DOHH2 (cell line): Measurements from ENCODE around the gene TLE3.

Experiments used
- H3F3A ChIP-seq: fragments of 200-600 bp; sonication (generic), shearing (Covaris generic); 2 replicates; pipeline ENCODE4 v1.6.0; 2016; ENCODE audit warnings: antibody characterized with exemption, mild to moderate bottlenecking; ENCODE audit not compliant: control insufficient read depth, insufficient read depth
- H3K27ac ChIP-seq: fragments of 200-600 bp; sonication (generic); 2 replicates; pipeline ENCODE4 v1.5.1; 2014; ENCODE audit warnings: low read depth, mild to moderate bottlenecking, low read length, moderate library complexity
- H3K27me3 ChIP-seq: fragments of 200-600 bp; sonication (generic); 2 replicates; pipeline ENCODE4 v1.6.1; 2014; ENCODE audit warnings: mild to moderate bottlenecking, low read length, mixed read lengths; ENCODE audit not compliant: control insufficient read depth
- H3K36me3 ChIP-seq: fragments of 200-600 bp; sonication (generic); 2 replicates; pipeline ENCODE4 v1.6.1; 2014; ENCODE audit warnings: mild to moderate bottlenecking, low read length, moderate library complexity, mixed read lengths; ENCODE audit not compliant: control insufficient read depth
- H3K4me1 ChIP-seq: fragments of 200-600 bp; sonication (generic); 2 replicates; pipeline ENCODE4 v1.6.1; 2014; ENCODE audit warnings: mild to moderate bottlenecking, low read length, mixed read lengths; ENCODE audit not compliant: control insufficient read depth
- H3K4me2 ChIP-seq: fragments of 200-600 bp; sonication (generic); 2 replicates; pipeline ENCODE4 v1.6.0; 2014; ENCODE audit warnings: mild to moderate bottlenecking, low read length, moderate library complexity
- H3K4me3 ChIP-seq: fragments of 200-600 bp; sonication (generic); 2 replicates; pipeline ENCODE4 v1.5.1; 2014; ENCODE audit warnings: mild to moderate bottlenecking, low read length, mixed read lengths
- H3K79me2 ChIP-seq: fragments of 200-600 bp; sonication (generic); 2 replicates; pipeline ENCODE4 v1.6.1; 2014; ENCODE audit warnings: mild to moderate bottlenecking, low read length, mixed read lengths; ENCODE audit not compliant: control insufficient read depth
- H3K9me2 ChIP-seq: fragments of 200-600 bp; sonication (generic); replicated peaks from 2 replicates; pipeline ENCODE4 v1.6.1; 2014; ENCODE audit warnings: mild to moderate bottlenecking, low read length, mixed read lengths; ENCODE audit not compliant: control insufficient read depth
- H3K9me3 ChIP-seq: fragments of 200-600 bp; sonication (generic); 2 replicates; pipeline ENCODE4 v1.6.1; 2014; ENCODE audit warnings: antibody characterized with exemption, low read length, mixed read lengths; ENCODE audit not compliant: control insufficient read depth, insufficient read depth
- H4K20me1 ChIP-seq: fragments of 200-600 bp; sonication (generic); 2 replicates; pipeline ENCODE4 v1.6.0; 2014; ENCODE audit warnings: low read depth, mild to moderate bottlenecking, antibody characterized with exemption, low read length, moderate library complexity; ENCODE audit not compliant: control insufficient read depth, insufficient read depth
- CTCF ChIP-seq: fragments of 200-600 bp; sonication (generic); IDR thresholded peaks from one replicate; pipeline ENCODE4 v1.5.1; 2014; ENCODE audit warnings: antibody characterized with exemption, mild to moderate bottlenecking, low read depth, low read length; ENCODE audit not compliant: poor library complexity, severe bottlenecking
- EZH2phosphoT487 ChIP-seq: fragments of 200-600 bp; sonication (generic); IDR thresholded peaks from 2 replicates; pipeline ENCODE4 v1.6.1; 2017; ENCODE audit warnings: borderline replicate concordance, mild to moderate bottlenecking, antibody characterized with exemption, low read length, moderate library complexity, mixed read lengths

TLE3 gene

GRCh38 chr15:70023064-70023768, 74.5 kb downstream of the TLE3 start:
- Histone ChIP-seq H3K27me3 (no peaks in the 10 kb centered on the region), H3K27ac (no peak overlapping the region), H3K36me3 (no peaks in the 10 kb centered on the region), H3K4me3 (no peak overlapping the region), H3K9me2 (no peaks in the 10 kb centered on the region), H3K4me2 (peak overlapping the region; percentile 35), H3K4me1 (peaks cover 29% of the 10 kb centered on the region), H4K20me1 (no peaks in the 10 kb centered on the region), H3K9me3 (no peaks in the 10 kb centered on the region), H3F3A (no peaks in the 10 kb centered on the region), H3K79me2 (no peaks in the 10 kb centered on the region)
- TF ChIP-seq EZH2phosphoT487 = no peak
- no peak for TF ChIP-seq CTCF

DNA sequence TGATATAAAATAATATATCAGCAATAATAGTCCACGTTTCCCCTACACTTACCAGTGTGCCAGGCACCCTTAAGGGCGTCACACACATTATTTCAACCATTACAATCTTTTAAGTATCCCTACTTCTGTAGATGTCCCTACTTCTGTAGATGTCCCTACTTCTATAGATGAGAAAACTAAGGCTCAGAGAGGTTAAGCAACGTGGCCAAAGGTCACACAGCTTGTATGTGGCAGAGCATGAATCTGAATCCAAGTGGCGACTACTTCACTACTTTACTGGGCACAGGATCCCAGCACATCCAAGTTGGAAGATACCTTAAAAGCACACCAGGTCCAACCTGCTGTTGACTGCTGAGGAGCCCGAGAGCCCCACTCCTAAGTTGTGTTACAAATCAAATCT, 77.5 kb downstream of the TLE3 start:
- Histone ChIP-seq H3K27ac (no peak overlapping the region), H3K79me2 (no peaks in the 10 kb centered on the region), H3F3A (peaks cover 3% of the 10 kb centered on the region; the same call in 1 of the 2 replicates), H3K9me2 (no peaks in the 10 kb centered on the region), H4K20me1 (no peaks in the 10 kb centered on the region), H3K36me3 (no peaks in the 10 kb centered on the region), H3K27me3 (no peaks in the 10 kb centered on the region), H3K9me3 (no peaks in the 10 kb centered on the region), H3K4me1 (peaks cover 56% of the 10 kb centered on the region), H3K4me3 (no peak overlapping the region), H3K4me2 (no peak overlapping the region)
- TF ChIP-seq CTCF (no peak), EZH2phosphoT487 (no peak)

DNA sequence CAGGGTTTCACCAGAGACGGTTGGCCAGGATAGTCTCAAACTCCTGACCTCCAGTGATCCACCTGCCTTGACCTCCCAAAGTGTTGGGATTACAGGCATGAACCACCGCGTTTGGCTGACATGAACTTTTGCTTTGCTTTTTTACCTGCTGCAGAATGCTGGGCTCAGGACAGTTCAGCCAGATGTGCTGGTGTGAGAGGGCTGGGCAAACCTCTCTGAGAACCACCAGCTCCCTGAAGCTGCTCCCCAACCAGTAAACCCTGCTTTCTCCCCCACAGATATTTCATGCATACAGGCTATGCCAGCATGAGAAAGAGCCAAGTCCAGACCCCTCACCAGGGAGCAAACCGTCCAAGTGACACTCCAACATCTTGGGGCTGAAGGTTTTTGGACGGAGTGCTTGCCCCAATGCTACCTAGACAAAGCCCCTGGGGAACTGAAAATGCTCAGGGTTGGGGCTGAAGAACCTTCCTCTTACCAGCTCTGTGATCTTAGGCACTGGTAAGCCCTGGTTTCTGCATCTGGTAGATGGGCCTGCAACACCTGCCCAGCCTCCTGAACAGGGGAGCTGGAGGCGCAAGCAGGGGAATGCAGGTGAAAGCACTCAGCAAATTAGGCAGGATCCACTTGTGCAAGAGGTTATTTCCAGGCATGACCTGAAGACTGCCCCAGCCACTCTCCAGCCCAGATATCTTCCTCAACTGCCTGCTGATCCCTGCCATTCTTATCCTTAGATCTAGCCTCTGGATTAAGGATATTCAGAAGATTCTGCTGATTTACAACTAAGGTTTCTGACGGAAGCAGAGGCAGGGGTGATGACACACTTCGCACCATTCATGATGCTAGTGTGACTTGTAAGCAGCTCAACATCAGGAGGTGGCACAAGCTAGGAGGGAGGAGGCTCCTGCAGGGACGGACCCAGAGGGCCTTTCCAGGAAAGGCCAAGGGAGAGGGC, 78.8 kb downstream of the TLE3 start:
- Histone ChIP-seq H3K9me3 (no peaks in the 10 kb centered on the region), H3K4me2 (no peak overlapping the region), H3K9me2 (no peaks in the 10 kb centered on the region), H3K4me1 (peaks cover 64% of the 10 kb centered on the region), H3K27me3 (no peaks in the 10 kb centered on the region), H3K27ac (no peak overlapping the region), H3F3A (peaks cover 12% of the 10 kb centered on the region), H3K4me3 (no peak overlapping the region), H3K79me2 (no peaks in the 10 kb centered on the region), H3K36me3 (no peaks in the 10 kb centered on the region), H4K20me1 (no peaks in the 10 kb centered on the region)
- no peak for TF ChIP-seq CTCF
- TF ChIP-seq EZH2phosphoT487 = no peak
